CD4-positive, alpha-beta T cell (primary cell): ENCODE measurements around the gene RINT1. TPM values are rescaled to one million over a fixed set of nuclear protein-coding genes. Genes with fewer than 3 reads are reported as not detected.
A peak's percentile ranks its signal among the peaks of the same experiment; 100 is the strongest.

ENCODE experiments used
- ATAC-seq: fragments of 200-7000 bp; cut with Tn5 transposase; one replicate; pipeline ENCODE4 v1.10.0; 2022; ENCODE audit warnings: mild to moderate bottlenecking; ENCODE audit not compliant: poor library complexity
- CTCF ChIA-PET: fragments of 350-600 bp; sonication (Branson Sonifier 250); formaldehyde crosslinking; loops from one replicate; lab custom pipeline; 2021; ENCODE audit warnings: antibody characterized with exemption, inconsistent platforms; lab: Charles Lee
- POLR2A ChIA-PET: fragments of 350-600 bp; sonication (Branson Sonifier 250); formaldehyde crosslinking; loops from one replicate; lab custom pipeline; 2021; ENCODE audit warnings: antibody characterized with exemption, inconsistent platforms; lab: Charles Lee
- DNase-seq, 14 experiments: peaks; one replicate each; pipeline ENCODE4 v3.0.0-alpha.2; 2013 to 2020; ENCODE audit warnings: mixed read lengths in 2 of 14
- H3K27ac ChIP-seq, 2 donors: one replicate each; pipeline versions ENCODE4 v1.5.1 to v1.7.0; 2013; ENCODE audit warnings: low read length in 2 of 2, low read depth in 1 of 2, mild to moderate bottlenecking in 1 of 2
- H3K27me3 ChIP-seq, 2 experiments: 1 replicate in 1 of 2; 2 replicates in 1 of 2; pipeline versions ENCODE4 v1.6.1 to v1.7.0; 2013; ENCODE audit warnings: low read length in 2 of 2, control low read depth in 1 of 2, mild to moderate bottlenecking in 1 of 2, moderate library complexity in 1 of 2; ENCODE audit not compliant: insufficient read depth in 2 of 2, control insufficient read depth in 1 of 2
- H3K36me3 ChIP-seq: one replicate; pipeline ENCODE4 v1.6.1; 2013; ENCODE audit warnings: low read length, control low read depth; ENCODE audit not compliant: insufficient read depth
- H3K4me1 ChIP-seq: one replicate; pipeline ENCODE4 v1.6.1; 2013; ENCODE audit warnings: low read length, control low read depth; ENCODE audit not compliant: insufficient read depth
- H3K4me3 ChIP-seq: one replicate; pipeline ENCODE4 v1.5.1; 2013; ENCODE audit warnings: mild to moderate bottlenecking, low read length, moderate library complexity
- H3K9me3 ChIP-seq, 2 experiments: 1 replicate in 1 of 2; 2 replicates in 1 of 2; pipeline versions ENCODE4 v1.6.1 to v1.7.0; 2013; ENCODE audit warnings: low read length in 2 of 2, mild to moderate bottlenecking in 2 of 2, control low read depth in 1 of 2, moderate library complexity in 1 of 2; ENCODE audit not compliant: control insufficient read depth in 1 of 2, insufficient read depth in 1 of 2
- H3K27ac Mint-ChIP-seq: one replicate; pipeline ENCODE4 v1.8.0; 2020; ENCODE audit warnings: mixed read lengths
- H3K27me3 Mint-ChIP-seq: one replicate; pipeline ENCODE4 v1.8.0; 2021; ENCODE audit warnings: mixed read lengths
- H3K36me3 Mint-ChIP-seq: one replicate; pipeline ENCODE4 v1.8.0; 2021; ENCODE audit warnings: low read depth, mixed read lengths
- H3K4me1 Mint-ChIP-seq: one replicate; pipeline ENCODE4 v1.8.0; 2021; ENCODE audit warnings: low read depth, mixed read lengths
- H3K4me3 Mint-ChIP-seq: one replicate; pipeline ENCODE4 v1.8.0; 2020; ENCODE audit warnings: mild to moderate bottlenecking, mixed read lengths
- H3K9me3 Mint-ChIP-seq: one replicate; pipeline ENCODE4 v1.8.0; 2020; ENCODE audit warnings: mixed read lengths
- CTCF ChIP-seq: fragments of 200-600 bp; IDR thresholded peaks from one replicate; pipeline ENCODE4 v1.8.0; 2022; ENCODE audit warnings: antibody characterized with exemption, mild to moderate bottlenecking
- intact Hi-C, 2 experiments: fragments of 100-400 bp; cut with DNase I in 1 of 2; cut with micrococcal nuclease in 1 of 2; formaldehyde crosslinking; loops; one replicate each; pipeline versions ENCODE4 v1.15.1 to v1.9.0; 2023 to 2025; cut with DNase I, micrococcal nuclease
- polyA plus RNA-seq, 2 donors: library from polyadenylated mRNA; unstranded; fragments of 120-200 nt; gene quantifications; one replicate each; pipeline ENCODE4 v1.2.1, GENCODE V29; 2013
- total RNA-seq, 174 experiments: library from RNA in 2 of 174; stranded (reverse) in 2 of 174; gene quantifications; one replicate each; pipeline ENCODE4 v1.2.3 and lab custom pipeline; 2021 to 2026

The RINT1 gene
- total RNA-seq = 10 to 100 TPM; 38.0 to 39.5 TPM
- 18.3 TPM for polyA plus RNA-seq (2013, experiment 1 of 2)
- polyA plus RNA-seq (2013, experiment 2 of 2) = 25.6 TPM
- total RNA-seq (lab: John Stamatoyannopoulos, UW) = 16.1 to 72.5 (median 45.3) reads per million in 172 experiments

GRCh38 chr7:105531792-105532671 is at the start of gene RINT1:
Gene RINT1 (plus strand): TSS chr7:105532201. CDS start chr7:105532316, 115 bp downstream.
- CTCF ChIA-PET = interaction anchor here (0.7 to 2.1 kb wide), 7 partner anchors 9 to 610 kb away, joined by 3 to 10 read pairs (median 3); no protein-coding TSS in a partner anchor
- H3K9me3 ChIP-seq = no peaks in the 10 kb centered on the region

GRCh38 chr7:105487579-105488571 is 44.1 kb upstream of the RINT1 start:
- POLR2A ChIA-PET = interaction anchor here (1.3 kb wide), 1 partner anchor 44 kb away, joined by 4 read pairs; the partner anchor contains the start of gene RINT1
- intact Hi-C loops = loop anchor here (2.0 to 5.0 kb wide), 5 partner anchors 55 to 606 kb away; no protein-coding TSS in a partner anchor
- no peak overlapping the region for H3K4me3 Mint-ChIP-seq
- Histone ChIP-seq H3K36me3 (no peaks in the 10 kb centered on the region), H3K27ac (no peak overlapping the region), H3K9me3 (no peaks in the 10 kb centered on the region), H3K4me1 (no peaks in the 10 kb centered on the region), H3K4me3 (no peak overlapping the region), H3K27me3 (no peaks in the 10 kb centered on the region)
- no peaks in the 10 kb centered on the region for H3K9me3 Mint-ChIP-seq
- H3K27ac Mint-ChIP-seq = no peak overlapping the region
- DNase-seq (peak in 4 of 14 experiments; percentile 1 to 54 (median 48)), ATAC-seq (no peak)
- CTCF ChIA-PET = no interaction called here
- peaks cover 4% of the 10 kb centered on the region for H3K4me1 Mint-ChIP-seq
- no peaks in the 10 kb centered on the region for H3K27me3 Mint-ChIP-seq
- H3K36me3 Mint-ChIP-seq = peaks cover 12% of the 10 kb centered on the region
- TF ChIP-seq CTCF = peak; percentile 41

More at GRCh38 chr7:105531792-105532671, at the start of gene RINT1:
- Histone ChIP-seq H3K27me3 (no peaks in the 10 kb centered on the region), H3K27ac (peak within 1 kb of the TSS; percentile 85 to 89), H3K4me3 (peak within 1 kb of the TSS; percentile 82), H3K36me3 (peaks cover 19% of the 10 kb centered on the region), H3K4me1 (peaks cover 35% of the 10 kb centered on the region)
- Mint-ChIP-seq H3K27me3 (no peaks in the 10 kb centered on the region), H3K36me3 (peaks cover 36% of the 10 kb centered on the region), H3K9me3 (no peaks in the 10 kb centered on the region), H3K4me3 (peak within 1 kb of the TSS; percentile 94), H3K27ac (peak within 1 kb of the TSS; percentile 87), H3K4me1 (peaks cover 44% of the 10 kb centered on the region)
- peak; percentile 71 for TF ChIP-seq CTCF
- POLR2A ChIA-PET = interaction anchor here (0.6 to 2.0 kb wide), 29 partner anchors 8 to 1636 kb away, joined by 3 to 14 read pairs (median 4); partner anchors contain the start of genes HBP1, NAMPT, SRPK2 and SYPL1
- intact Hi-C loops = loop anchor here (2.0 to 10.0 kb wide), 4 partner anchors 503 to 1325 kb away; partner anchors contain the start of genes ORC5 (in 1 of the 2) and SYPL1 (in 1 of the 2)
- ATAC-seq (peak; percentile 88), DNase-seq (peak; percentile 78 to 94 (median 86))
